Hepatocyte (in vitro differentiated cells): ENCODE results near the gene ARHGAP45.
"Not testable (repeated sequence)": the region's sequence is repeated elsewhere in the genome, so short reads cannot be mapped to it uniquely, and the experiment has no call there.

Source experiments
- CTCF ChIP-seq: fragments of 200-600 bp; sonication (generic); IDR thresholded peaks from 2 replicates; pipeline ENCODE4 v1.5.1; 2016; ENCODE audit warnings: antibody characterized with exemption, mild to moderate bottlenecking; ENCODE audit not compliant: poor library complexity
- EZH2phosphoT487 ChIP-seq: fragments of 200-600 bp; sonication (generic); IDR thresholded peaks from one replicate; pipeline ENCODE4 v1.6.1; 2018; ENCODE audit warnings: antibody characterized with exemption, mild to moderate bottlenecking, low read depth, moderate library complexity; ENCODE audit not compliant: unreplicated experiment, severe bottlenecking

- TF ChIP-seq EZH2phosphoT487, CTCF: not testable (repeated sequence)
These were observed 62.1 kb downstream of the ARHGAP45 start for GRCh38 chr19:1129084-1129483.
